ENCODE measurements around the gene ADH1C. TPM values are rescaled to one million over a fixed set of nuclear protein-coding genes. Genes with fewer than 3 reads are reported as not detected.

Gene ADH1C
- total RNA-seq, 1 donor from 2014 or later = not detected

DNA sequence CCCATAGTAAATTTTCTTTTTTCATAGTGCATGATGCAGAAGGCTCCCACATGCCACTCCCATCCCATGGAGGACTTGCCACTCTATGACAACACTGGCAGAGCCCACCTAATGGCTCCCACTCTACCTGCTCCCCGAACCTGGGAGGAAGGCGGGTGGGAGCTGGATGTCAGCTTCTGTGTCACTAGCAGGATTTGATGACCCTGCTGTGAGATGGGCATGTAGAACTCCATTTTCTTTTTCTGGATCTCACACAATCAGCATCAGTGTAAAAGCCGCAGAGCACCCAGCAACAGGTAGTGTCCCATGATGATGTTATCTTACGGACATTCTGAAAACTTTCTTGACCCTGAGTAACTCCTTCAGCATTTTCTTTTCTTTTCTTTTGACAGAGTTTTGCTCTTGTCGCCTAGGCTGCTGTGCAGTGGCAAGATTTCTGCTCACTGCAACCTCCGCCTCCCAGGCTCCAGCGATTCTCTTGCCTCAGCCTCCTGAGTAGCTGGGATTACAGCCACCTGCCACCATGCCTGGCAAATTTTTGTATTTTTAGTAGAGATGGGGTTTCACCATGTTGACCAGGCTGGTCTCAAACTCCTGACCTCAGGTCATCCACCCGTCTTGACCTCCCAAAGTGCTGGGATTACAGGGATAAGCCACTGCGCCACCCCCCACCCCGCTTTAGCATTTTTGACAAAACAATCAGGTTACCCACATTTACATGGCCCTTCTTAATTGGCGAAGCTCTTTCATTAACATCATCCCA is 46.7 kb downstream of the ADH1C start:
- no peak for DNase-seq (ENCODE audit: low read depth in 2 of 2)

DNA sequence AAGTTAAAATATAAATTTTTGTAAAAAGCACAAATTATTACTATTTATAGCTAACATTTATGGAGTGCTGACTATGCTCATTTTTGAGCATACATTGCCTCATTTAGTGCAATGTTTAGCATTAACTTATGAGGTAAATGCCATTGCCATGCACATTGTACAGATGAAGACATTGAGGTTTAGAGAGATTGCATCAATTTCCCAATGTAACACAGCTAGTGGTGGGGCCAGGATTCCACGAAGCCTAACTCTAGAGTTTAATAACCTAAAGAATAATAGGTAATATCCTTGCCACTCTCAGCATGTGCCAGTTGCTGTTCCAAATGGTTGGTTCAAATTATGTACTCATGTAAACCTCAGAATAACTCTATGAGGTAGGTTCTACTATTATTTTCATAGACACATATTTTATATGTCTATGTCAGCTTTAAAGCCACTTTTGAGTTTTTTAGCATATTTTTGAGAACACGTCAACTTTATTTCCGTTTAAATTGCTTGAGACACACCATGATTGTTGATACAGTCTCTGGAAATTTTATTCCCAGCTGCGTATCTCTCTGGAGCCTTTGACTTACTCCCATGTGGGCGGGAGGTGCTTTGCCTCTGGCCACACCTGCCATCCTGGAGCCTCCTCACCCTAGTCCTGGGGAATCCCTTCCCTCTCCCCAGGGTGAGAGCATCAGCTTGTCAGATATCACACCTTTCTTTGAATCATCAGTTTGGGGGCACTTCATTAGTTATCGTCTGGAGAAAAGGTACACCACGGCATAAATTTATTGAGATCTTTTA is 51.0 kb downstream of the ADH1C start:
- DNase-seq (ENCODE audit: low read depth in 2 of 2) = no peak

DNA sequence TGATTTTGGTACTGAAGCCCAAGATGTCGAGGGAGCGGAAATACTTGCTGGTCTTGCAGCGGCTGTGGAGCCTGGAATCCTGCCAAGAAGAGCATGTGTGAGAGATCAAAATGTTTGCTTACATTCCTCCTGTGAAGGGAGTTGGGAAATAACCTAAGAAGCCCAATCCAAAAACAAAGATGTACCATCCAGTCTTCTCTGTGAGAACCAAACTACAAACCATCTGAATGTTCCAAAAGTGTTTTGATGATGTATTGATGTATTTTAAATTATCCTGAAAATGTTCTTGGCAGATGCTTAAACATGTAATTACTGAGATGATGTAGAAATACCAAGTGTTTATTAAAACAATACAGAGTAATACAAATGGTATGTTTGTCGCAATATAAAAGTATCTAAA is 51.6 kb downstream of the ADH1C start:
- DNase-seq (ENCODE audit: low read depth in 2 of 2) = peak in 1 of 2 donors; percentile 48

DNA sequence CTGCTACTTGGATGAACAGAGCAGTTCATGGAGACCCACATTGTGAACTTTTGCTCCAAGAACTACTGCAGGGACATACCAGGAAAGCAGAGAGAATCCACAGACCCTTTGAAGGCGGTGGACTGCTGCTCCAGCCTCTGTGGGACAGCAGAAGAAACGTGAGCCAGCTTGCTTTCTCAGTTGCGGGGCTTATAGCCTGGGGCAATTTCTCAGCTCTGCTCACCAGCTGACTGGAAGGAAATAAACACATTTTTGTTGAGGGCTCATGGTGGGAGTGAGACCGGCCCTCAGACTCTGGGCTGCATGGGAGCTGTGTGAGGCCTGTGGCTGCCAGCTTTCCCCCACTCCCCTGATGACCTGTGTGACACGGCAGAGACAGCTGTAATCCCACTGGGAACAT is 59.2 kb downstream of the ADH1C start:
- DNase-seq (ENCODE audit: low read depth in 2 of 2) = no peak

DNA sequence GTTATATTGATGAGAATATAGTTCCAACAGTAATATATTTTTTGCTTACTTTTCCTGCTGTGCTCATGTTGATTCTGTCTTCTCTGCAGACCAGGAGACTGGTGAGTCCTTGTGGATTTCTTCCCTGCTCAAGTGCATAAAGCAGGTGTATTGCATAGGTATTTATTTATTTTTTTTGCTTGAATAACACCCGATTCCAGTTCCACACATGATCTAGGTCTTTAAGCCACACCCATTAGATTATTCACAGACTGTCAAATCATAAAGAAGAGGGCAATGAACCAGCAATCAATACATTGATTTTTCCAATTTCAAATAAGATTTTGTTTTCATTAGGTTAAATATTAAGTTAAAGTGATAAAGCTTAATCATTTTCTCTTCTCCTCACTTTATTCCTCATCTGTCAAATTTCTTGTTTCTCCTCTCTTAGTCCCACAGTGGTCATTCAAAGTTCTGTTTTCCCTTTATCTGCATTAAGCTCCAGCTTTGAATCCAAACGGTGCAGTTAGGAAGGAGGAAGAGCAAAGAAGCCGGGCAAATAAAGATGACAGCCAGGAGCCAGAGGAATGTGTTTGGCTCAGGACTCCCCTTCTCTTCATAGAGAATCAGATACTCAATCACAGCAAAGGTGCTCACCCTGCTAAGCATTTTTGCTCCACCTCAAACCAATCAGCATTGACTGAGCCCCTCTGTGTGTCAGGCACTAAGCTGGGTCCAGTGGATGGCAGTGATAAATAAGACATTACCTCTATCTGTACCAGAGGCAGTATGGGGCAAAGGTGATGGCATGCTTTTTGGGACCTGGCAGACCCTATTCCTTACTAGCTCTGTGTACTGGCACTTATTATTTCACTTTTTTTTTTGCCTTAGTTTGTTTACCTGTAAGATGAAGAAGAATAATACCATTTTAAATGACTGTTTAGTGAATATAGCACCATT is 61.4 kb downstream of the ADH1C start, which contains the start of gene ADH1A:
ADH1A (minus strand) TSS at position 138 of the 939 bp plus-strand sequence; CDS start at position 67, 71 bp downstream.
- no peak for DNase-seq (ENCODE audit: low read depth in 2 of 2)

Other genes with a start within 250 kb of the ADH1C start
- gene ADH4, start 208.4 kb downstream of the ADH1C start, total RNA-seq = not detected in 2 replicates
- not detected in 2 replicates for gene ADH6, start 133.5 kb downstream of the ADH1C start, total RNA-seq
- gene ADH1A, start 61.8 kb downstream of the ADH1C start, total RNA-seq = not detected in 2 replicates
- under 0.01 TPM in 2 replicates for gene ADH1B, start 31.3 kb downstream of the ADH1C start, total RNA-seq
- gene ADH7, start 82.6 kb upstream of the ADH1C start, total RNA-seq = not detected in 2 replicates
- gene C4orf17, start 158.3 kb upstream of the ADH1C start, total RNA-seq = not detected in 2 replicates
- 4.8 and 5.0 TPM in 2 replicates for gene TRMT10A, start 211.3 kb upstream of the ADH1C start, total RNA-seq
- not detected in 2 replicates for gene MTTP, start 222.1 kb upstream of the ADH1C start, total RNA-seq

Data from lung microvascular endothelial cell (primary cell).